K562 (cell line): ENCODE measurements around the gene JPH4. TPM values are rescaled to one million over a fixed set of nuclear protein-coding genes. Genes with fewer than 3 reads are reported as not detected.
A peak's percentile ranks its signal among the peaks of the same experiment; 100 is the strongest.

Experiments
- ATAC-seq: fragments of 200-7000 bp; cut with Tn5 transposase; 3 replicates; pipeline ENCODE4 v1.9.1; 2020; ENCODE audit warnings: moderate library complexity
- BruUV-seq: library from RNA; stranded (reverse); fragments of 400-500 nt; replicated peaks from 2 replicates; lab custom pipeline; 2021; lab: Mats Ljungman, UMichigan
- CTCF ChIA-PET: fragments of 300-600 bp; formaldehyde crosslinking; extraction: SDS; loops from one replicate; lab custom pipeline; 2021; ENCODE audit warnings: low intra/inter-chr PET ratio; lab: Yijun Ruan, JAX
- POLR2A ChIA-PET: fragments of 300-600, 350-650 bp; sonication (Branson Sonifier 250); formaldehyde crosslinking; extraction: SDS; loops from one replicate; lab custom pipeline; 2021; ENCODE audit warnings: antibody characterized with exemption, inconsistent platforms; lab: Yijun Ruan, JAX
- DNase-seq, 4 experiments: peaks; one replicate each; pipeline versions ENCODE4 v3.0.0 to v3.0.0-alpha.2; 2011 to 2018; ENCODE audit warnings: low spot score in 3 of 4, mixed read lengths in 3 of 4; ENCODE audit errors: extremely low read depth in 1 of 4
- FAIRE-seq: peaks from 2 replicates; lab custom pipeline; 2011; peaks lifted over from hg19 to GRCh38; lab: Jason Lieb, UNC
- H2AFZ ChIP-seq: 2 replicates; pipeline ENCODE4 v1.6.0; 2011; ENCODE audit warnings: low read depth, low read length, control low read depth, inconsistent platforms
- H3K27ac ChIP-seq: fragments of 200-600 bp; 3 replicates; pipeline ENCODE4 v1.8.0; 2011; ENCODE audit warnings: low read depth, mild to moderate bottlenecking, control low read depth, inconsistent platforms, low read length, moderate library complexity, mixed read lengths; ENCODE audit errors: extremely low read depth
- H3K27me3 ChIP-seq, 2 experiments: fragments of 300-600 bp in 1 of 2; 2 replicates in 1 of 2; 3 replicates in 1 of 2; pipeline versions ENCODE4 v1.6.0 to v1.8.0; 2011; ENCODE audit warnings: inconsistent platforms in 2 of 2, low read length in 2 of 2, mild to moderate bottlenecking in 1 of 2, mixed read lengths in 1 of 2, moderate library complexity in 1 of 2; ENCODE audit not compliant: control insufficient read depth in 2 of 2, insufficient read depth in 2 of 2
- H3K36me3 ChIP-seq: fragments of 300-600 bp; 3 replicates; pipeline ENCODE4 v1.8.0; 2011; ENCODE audit warnings: mild to moderate bottlenecking, low read length, inconsistent platforms; ENCODE audit not compliant: control insufficient read depth, insufficient read depth
- H3K4me1 ChIP-seq, 2 experiments: fragments of 200-600 bp in 1 of 2; replicated peaks in 1 of 2; 2 replicates in 1 of 2; 3 replicates in 1 of 2; pipeline versions ENCODE4 v1.5.1 to v1.8.0; 2011; ENCODE audit warnings: inconsistent platforms in 2 of 2, low read length in 2 of 2, mild to moderate bottlenecking in 1 of 2, mixed read lengths in 1 of 2, moderate library complexity in 1 of 2; ENCODE audit not compliant: control insufficient read depth in 2 of 2, insufficient read depth in 2 of 2
- H3K4me2 ChIP-seq: 2 replicates; pipeline ENCODE4 v1.6.1; 2011; ENCODE audit warnings: low read length, control low read depth, inconsistent platforms, mixed read lengths; ENCODE audit not compliant: insufficient read depth
- H3K4me3 ChIP-seq: fragments of 200-600 bp; sonication (generic), shearing (Covaris generic); 2 replicates; pipeline ENCODE4 v1.5.1; 2016; ENCODE audit warnings: control low read depth, inconsistent platforms
- H3K79me2 ChIP-seq: fragments of 200-600 bp; 3 replicates; pipeline ENCODE4 v1.8.0; 2011; ENCODE audit warnings: low read length, inconsistent platforms; ENCODE audit not compliant: control insufficient read depth, insufficient read depth
- H3K9ac ChIP-seq, 2 experiments: 2 replicates each; pipeline versions ENCODE4 v1.6.0 to v1.6.1; 2011; ENCODE audit warnings: low read depth in 2 of 2, low read length in 2 of 2, control low read depth in 1 of 2, inconsistent platforms in 1 of 2, mild to moderate bottlenecking in 1 of 2, mixed read lengths in 1 of 2; ENCODE audit not compliant: insufficient read depth in 1 of 2
- H3K9me1 ChIP-seq: one replicate; pipeline ENCODE4 v1.6.0; 2011; ENCODE audit warnings: inconsistent platforms, mild to moderate bottlenecking, low read length, moderate library complexity; ENCODE audit not compliant: control insufficient read depth, insufficient read depth
- H3K9me3 ChIP-seq: replicated peaks from 2 replicates; pipeline ENCODE4 v1.5.1; 2011; ENCODE audit warnings: low read depth, low read length, inconsistent platforms; ENCODE audit not compliant: control insufficient read depth, insufficient read depth
- H4K20me1 ChIP-seq: replicated peaks from 2 replicates; pipeline ENCODE4 v1.6.1; 2011; ENCODE audit warnings: low read length, inconsistent platforms, mixed read lengths; ENCODE audit not compliant: control insufficient read depth, insufficient read depth
- DEAF1 ChIP-seq: fragments of 450-650 bp; formaldehyde crosslinking; IDR thresholded peaks from 2 replicates; pipeline ENCODE4 v1.4.0; 2020; ENCODE audit warnings: mild to moderate bottlenecking, moderate library complexity
- ELK1 ChIP-seq: sonication (generic); formaldehyde crosslinking; IDR thresholded peaks from 2 replicates; pipeline ENCODE4 v1.8.1; 2022; ENCODE audit warnings: missing genetic modification reagents
- FOSL1 ChIP-seq: fragments of 200-800 bp; sonication (Bioruptor generic); conservative IDR thresholded peaks from 2 replicates; pipeline ENCODE4 v1.6.1; 2016; ENCODE audit warnings: missing genetic modification characterization, missing compliant biosample characterization
- HLTF ChIP-seq: fragments of 450-650 bp; IDR thresholded peaks from 2 replicates; pipeline ENCODE4 v1.6.1; 2016
- KDM1A ChIP-seq, 2 experiments: fragments of 450-650 bp; IDR thresholded peaks; 2 replicates each; pipeline ENCODE4 v1.6.1; 2016; ENCODE audit warnings: mild to moderate bottlenecking in 2 of 2
- MAFK ChIP-seq: IDR thresholded peaks from 2 replicates; pipeline ENCODE4 v1.6.1; 2011; ENCODE audit warnings: low read length, improper control_type of control experiment
- MXI1 ChIP-seq: IDR thresholded peaks from 2 replicates; pipeline ENCODE4 v1.6.1; 2011; ENCODE audit warnings: low read depth, mild to moderate bottlenecking, improper control_type of control experiment, low read length
- TARDBP ChIP-seq: fragments of 450-650 bp; IDR thresholded peaks from 2 replicates; pipeline ENCODE4 v1.6.1; 2016
- ZBED1 ChIP-seq: IDR thresholded peaks from 2 replicates; pipeline ENCODE4 v1.6.1; 2014
- ZC3H4 ChIP-seq: sonication (generic); formaldehyde crosslinking; IDR thresholded peaks from 2 replicates; pipeline ENCODE4 v1.9.0; 2021; ENCODE audit warnings: missing genetic modification reagents, borderline replicate concordance
- ZNF444 ChIP-seq: fragments of 250-450 bp; sonication (Bioruptor Pico); IDR thresholded peaks from 2 replicates; pipeline ENCODE4 v1.4.0; 2020; ENCODE audit warnings: mild to moderate bottlenecking, moderate library complexity
- WGBS: fragments of 100-300 bp; shearing (Covaris generic); methylation state at CpG from one replicate; pipeline ENCODE4 v1.1.6; 2016; ENCODE audit warnings: low coverage, mixed read lengths; ENCODE audit not compliant: insufficient coverage; ENCODE audit errors: missing lambda C conversion rate; 5-methylcytosine and 5-hydroxymethylcytosine counted together
- in situ Hi-C: fragments of 300-500 bp; cut with MboI; formaldehyde crosslinking; loops from 4 replicates; pipeline ENCODE4 v1.15.0; 2018; ENCODE audit warnings: inconsistent platforms, mixed read lengths
- intact Hi-C: fragments of 100-400 bp; cut with micrococcal nuclease; formaldehyde crosslinking; loops from 2 replicates; pipeline ENCODE4 v1.14.2; 2022
- polyA plus RNA-seq, 8 experiments: library from polyadenylated mRNA; depleted of rRNA in 4 of 8; stranded (reverse) in 5 of 8; unstranded in 3 of 8; fragments of >200 nt; fragmentation: Nextera tagmentation in 2 of 8; fragmentation: Illumina TruSeq in 1 of 8; extraction: Ambion mirVana in 2 of 8; extraction: Trizol in 1 of 8; gene quantifications; 2 replicates each; pipeline versions ENCODE4 v1.2.1 to v1.2.3, GENCODE V29; 2011 to 2014; ENCODE audit warnings: inconsistent platforms in 1 of 8, missing spikeins in 1 of 8
- total RNA-seq, 7 experiments: library from RNA; depleted of rRNA in 6 of 7; stranded (reverse); fragments of >200 nt in 6 of 7; fragmentation: Illumina TruSeq in 2 of 7; extraction: Trizol in 2 of 7; gene quantifications; 2 replicates each; pipeline versions ENCODE4 v1.2.1 to v1.2.3, GENCODE V29; 2011 to 2021; ENCODE audit warnings: low replicate concordance in 1 of 7

The JPH4 gene
- total and polyA plus RNA-seq, 9 of the 15 experiments (the other 6 are each of a cell fraction or from before 2014, with no cell fraction given) = 0.04 to 0.13 (median 0.06) TPM; not detected in 5

- ATAC-seq (no peak), DNase-seq (no peak), FAIRE-seq (no peak)
- Histone ChIP-seq H3K4me1 (no peaks in the 10 kb centered on the region; a peak in 1 of 5 replicates), H3K4me3 (no peak overlapping the region), H3K9me3 (no peaks in the 10 kb centered on the region), H3K27me3 (no peaks in the 10 kb centered on the region; a peak in 1 of 5 replicates), H3K79me2 (no peaks in the 10 kb centered on the region), H3K4me2 (no peak overlapping the region), H4K20me1 (no peaks in the 10 kb centered on the region), H3K9me1 (no peaks in the 10 kb centered on the region), H3K9ac (no peak overlapping the region), H3K27ac (no peak overlapping the region), H3K36me3 (no peaks in the 10 kb centered on the region), H2AFZ (no peak overlapping the region)
- POLR2A ChIA-PET = interaction anchor here (0.8 kb wide), 1 partner anchor 113 kb away, joined by 3 read pairs; no protein-coding TSS in a partner anchor
- no peak for TF ChIP-seq ZBED1
- TF ChIP-seq FOSL1 (tag) = 0 out of 2 replicates have a peak, but pooled peaks have one; percentile 27
- no TSS peak for BruUV-seq
- intact Hi-C loops = no loop called here
- CTCF ChIA-PET = no interaction called here
- 1% methylated on average over 6 of the region's 6 CpGs for WGBS
- in situ Hi-C loops = no loop called here
Observed at GRCh38 chr14:23627961-23628360, 49.4 kb upstream of the JPH4 start.

- no peak overlapping the region for H3K4me2 ChIP-seq
- no peak overlapping the region for H3K9ac ChIP-seq
- no peaks in the 10 kb centered on the region for H3K9me1 ChIP-seq
- ATAC-seq (no peak), FAIRE-seq (no peak), DNase-seq (no peak)
- no peak overlapping the region for H3K27ac ChIP-seq
- no peaks in the 10 kb centered on the region for H3K36me3 ChIP-seq
- H2AFZ ChIP-seq = no peak overlapping the region
- H4K20me1 ChIP-seq = no peaks in the 10 kb centered on the region
- CTCF ChIA-PET = no interaction called here
- intact Hi-C loops = no loop called here
- BruUV-seq = no TSS peak
- H3K4me1 ChIP-seq = no peaks in the 10 kb centered on the region; a peak in 1 of 5 replicates
- H3K79me2 ChIP-seq = no peaks in the 10 kb centered on the region
- POLR2A ChIA-PET = no interaction called here
- no peaks in the 10 kb centered on the region for H3K9me3 ChIP-seq
- in situ Hi-C loops = no loop called here
- H3K4me3 ChIP-seq = no peak overlapping the region
- no peaks in the 10 kb centered on the region for H3K27me3 ChIP-seq
- TF ChIP-seq KDM1A (IDR thresholded peaks at IDR 0.05) (no peak), MXI1 (no peak), TARDBP (no peak), MAFK (no peak), ZC3H4 (CRISPR knock-in tag) (no peak), ZNF444 (CRISPR knock-in tag) (no peak), DEAF1 (CRISPR knock-in tag) (no peak), ELK1 (CRISPR knock-in tag) (no peak), HLTF (no peak)
Observed at GRCh38 chr14:23626946-23627345, 48.4 kb upstream of the JPH4 start.
